Measurements from ENCODE around the gene IKBKG. TPM values are rescaled to one million over a fixed set of nuclear protein-coding genes. Genes with fewer than 3 reads are reported as not detected.
"Not testable (repeated sequence)": the region's sequence is repeated elsewhere in the genome, so short reads cannot be mapped to it uniquely, and the experiment has no call there.

IKBKG gene, protein sequence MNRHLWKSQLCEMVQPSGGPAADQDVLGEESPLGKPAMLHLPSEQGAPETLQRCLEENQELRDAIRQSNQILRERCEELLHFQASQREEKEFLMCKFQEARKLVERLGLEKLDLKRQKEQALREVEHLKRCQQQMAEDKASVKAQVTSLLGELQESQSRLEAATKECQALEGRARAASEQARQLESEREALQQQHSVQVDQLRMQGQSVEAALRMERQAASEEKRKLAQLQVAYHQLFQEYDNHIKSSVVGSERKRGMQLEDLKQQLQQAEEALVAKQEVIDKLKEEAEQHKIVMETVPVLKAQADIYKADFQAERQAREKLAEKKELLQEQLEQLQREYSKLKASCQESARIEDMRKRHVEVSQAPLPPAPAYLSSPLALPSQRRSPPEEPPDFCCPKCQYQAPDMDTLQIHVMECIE
- total RNA-seq (2014; rRNA removed) (34.3 and 39.6 TPM in 2 replicates), Bru-seq, nascent RNA (percentile 65 among the genes with signal in this experiment), BruChase-seq, experiment 1, labeled RNA remaining after a 6-hour chase (percentile 77 among the genes with signal in this experiment), BruChase-seq, experiment 2, labeled RNA remaining after a 2-hour chase (percentile 69 among the genes with signal in this experiment)
- long read RNA-seq, transcript IKBKG-206 (10 exons, 2,299 nt): major isoform, 31 of 77 reads
- long read RNA-seq, partial matches to known transcripts: 17 of 77 reads
- long read RNA-seq, other reads (novel, unspliced or antisense): 25 of 77 reads

GRCh38 chrX:154547245-154548027, at the start of gene IKBKG:
Gene IKBKG, plus strand, starts transcription at chrX:154547620. Its CDS starts 4,383 bp downstream, at chrX:154552003.
- BruUV-seq (replicated peaks): TSS peak; percentile 52
- Histone ChIP-seq H4K20me1 (ENCODE audit: low read length) (no peaks in the 10 kb centered on the region), H3K27me3 (ENCODE audit: low read length) (no peaks in the 10 kb centered on the region), H3K4me3 (ENCODE audit: low read length) (peak within 1 kb of the TSS; percentile 86), H3K36me3 (ENCODE audit: low read depth, low read length) (0 out of 2 replicates have a peak, but pooled peaks cover 2% of the 10 kb centered on the region), H3K9me3 (ENCODE audit: low read length) (no peaks in the 10 kb centered on the region), H3K9me2 (replicated peaks; ENCODE audit: low read length) (no peaks in the 10 kb centered on the region), H3K9ac (ENCODE audit: low read length) (peak within 1 kb of the TSS; percentile 87), H3F3A (ENCODE audit: low read length, unreplicated experiment) (no peaks in the 10 kb centered on the region), H3K4me2 (ENCODE audit: low read length) (peak within 1 kb of the TSS; percentile 88), H3K4me1 (ENCODE audit: insufficient read depth, low read length) (peaks cover 42% of the 10 kb centered on the region), H2AFZ (ENCODE audit: low read length) (peak within 1 kb of the TSS; percentile 68), H3K79me2 (ENCODE audit: low read length) (peaks cover 86% of the 10 kb centered on the region), H3K27ac (ENCODE audit: low read length) (peak within 1 kb of the TSS; percentile 95)
- peak; percentile 83 for ATAC-seq
- intact Hi-C loops (cut with micrococcal nuclease): no loop called here
- POLR2A ChIA-PET (ENCODE audit: unreplicated experiment): no interaction called here
- TF ChIP-seq EZH2 (IDR thresholded peaks at IDR 0.05; ENCODE audit: low read length, unreplicated experiment) (no peak), EZH2phosphoT487 (IDR thresholded peaks at IDR 0.05; ENCODE audit: borderline replicate concordance, low read length) (no peak)
- TF ChIP-seq, protein P1, sequence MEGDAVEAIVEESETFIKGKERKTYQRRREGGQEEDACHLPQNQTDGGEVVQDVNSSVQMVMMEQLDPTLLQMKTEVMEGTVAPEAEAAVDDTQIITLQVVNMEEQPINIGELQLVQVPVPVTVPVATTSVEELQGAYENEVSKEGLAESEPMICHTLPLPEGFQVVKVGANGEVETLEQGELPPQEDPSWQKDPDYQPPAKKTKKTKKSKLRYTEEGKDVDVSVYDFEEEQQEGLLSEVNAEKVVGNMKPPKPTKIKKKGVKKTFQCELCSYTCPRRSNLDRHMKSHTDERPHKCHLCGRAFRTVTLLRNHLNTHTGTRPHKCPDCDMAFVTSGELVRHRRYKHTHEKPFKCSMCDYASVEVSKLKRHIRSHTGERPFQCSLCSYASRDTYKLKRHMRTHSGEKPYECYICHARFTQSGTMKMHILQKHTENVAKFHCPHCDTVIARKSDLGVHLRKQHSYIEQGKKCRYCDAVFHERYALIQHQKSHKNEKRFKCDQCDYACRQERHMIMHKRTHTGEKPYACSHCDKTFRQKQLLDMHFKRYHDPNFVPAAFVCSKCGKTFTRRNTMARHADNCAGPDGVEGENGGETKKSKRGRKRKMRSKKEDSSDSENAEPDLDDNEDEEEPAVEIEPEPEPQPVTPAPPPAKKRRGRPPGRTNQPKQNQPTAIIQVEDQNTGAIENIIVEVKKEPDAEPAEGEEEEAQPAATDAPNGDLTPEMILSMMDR (conservative IDR thresholded peaks at IDR 0.05; ENCODE audit: low read depth, low read length): no peak
- CTCF ChIA-PET: no interaction called here
- peak; percentile 88 for DNase-seq

- H4K20me1 ChIP-seq (ENCODE audit: low read length); BruUV-seq (replicated peaks); H3K9me2 ChIP-seq (replicated peaks; ENCODE audit: low read length); ATAC-seq; H3K36me3 ChIP-seq (ENCODE audit: low read depth, low read length); H3K4me2 ChIP-seq (ENCODE audit: low read length); DNase-seq; H3K9ac ChIP-seq (ENCODE audit: low read length); H3K9me3 ChIP-seq (ENCODE audit: low read length); H2AFZ ChIP-seq (ENCODE audit: low read length); H3K27me3 ChIP-seq (ENCODE audit: low read length); H3K79me2 ChIP-seq (ENCODE audit: low read length); H3F3A ChIP-seq (ENCODE audit: low read length, unreplicated experiment); CTCF ChIA-PET; POLR2A ChIA-PET (ENCODE audit: unreplicated experiment); H3K4me3 ChIP-seq (ENCODE audit: low read length); intact Hi-C loops (cut with micrococcal nuclease); H3K27ac ChIP-seq (ENCODE audit: low read length): not testable (repeated sequence)
- H3K4me1 ChIP-seq (ENCODE audit: insufficient read depth, low read length): peaks cover 16% of the 10 kb centered on the region
Observed at GRCh38 chrX:154501423-154501822, 46.0 kb upstream of the IKBKG start.

DNA sequence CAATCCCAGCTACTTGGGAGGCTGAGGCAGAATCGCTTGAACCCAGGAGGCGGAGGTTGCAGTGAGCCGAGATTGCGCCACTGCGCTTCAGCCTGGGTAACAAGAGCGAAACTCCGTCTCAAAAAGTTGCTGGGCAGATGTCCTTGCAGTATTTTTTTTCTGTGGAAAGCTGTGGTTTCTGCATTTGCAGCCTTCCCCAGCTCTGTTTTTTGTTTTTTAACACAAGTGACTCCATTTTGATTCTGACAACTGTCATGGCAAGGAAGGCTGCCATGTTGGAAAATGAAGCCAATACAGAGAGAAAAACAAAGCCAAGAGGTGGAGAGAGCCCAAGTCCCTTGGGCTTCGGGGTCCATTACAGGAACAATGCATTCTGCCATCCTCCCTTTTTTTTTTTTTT, 45.3 kb upstream of the IKBKG start:
- Histone ChIP-seq H3K9ac (ENCODE audit: low read length) (no peak overlapping the region), H3F3A (ENCODE audit: low read length, unreplicated experiment) (no peaks in the 10 kb centered on the region), H3K4me1 (ENCODE audit: insufficient read depth, low read length) (peaks cover 18% of the 10 kb centered on the region), H4K20me1 (ENCODE audit: low read length) (no peaks in the 10 kb centered on the region), H3K36me3 (ENCODE audit: low read depth, low read length) (no peaks in the 10 kb centered on the region), H3K9me3 (ENCODE audit: low read length) (no peaks in the 10 kb centered on the region), H3K4me2 (ENCODE audit: low read length) (no peak overlapping the region), H3K27ac (ENCODE audit: low read length) (no peak overlapping the region), H3K9me2 (replicated peaks; ENCODE audit: low read length) (no peaks in the 10 kb centered on the region), H3K4me3 (ENCODE audit: low read length) (no peak overlapping the region), H3K27me3 (ENCODE audit: low read length) (no peaks in the 10 kb centered on the region), H2AFZ (ENCODE audit: low read length) (no peak overlapping the region), H3K79me2 (ENCODE audit: low read length) (no peaks in the 10 kb centered on the region)
- BruUV-seq (replicated peaks): no TSS peak
- DNase-seq: no peak
- POLR2A ChIA-PET (ENCODE audit: unreplicated experiment): no interaction called here
- intact Hi-C loops (cut with micrococcal nuclease): no loop called here
- CTCF ChIA-PET: no interaction called here
- ATAC-seq: no peak
- TF ChIP-seq, protein P1 (conservative IDR thresholded peaks at IDR 0.05; ENCODE audit: low read depth, low read length): no peak

Data from PC-3 (cell line).